ENCODE results near the gene ALG1. TPM values are rescaled to one million over a fixed set of nuclear protein-coding genes. Genes with fewer than 3 reads are reported as not detected.
A peak's percentile ranks its signal among the peaks of the same experiment; 100 is the strongest.
"Not testable (repeated sequence)": the region's sequence is repeated elsewhere in the genome, so short reads cannot be mapped to it uniquely, and the experiment has no call there.

ALG1 gene
- total and polyA plus RNA-seq, 2 donors: 19.0 to 20.1 TPM

DNA sequence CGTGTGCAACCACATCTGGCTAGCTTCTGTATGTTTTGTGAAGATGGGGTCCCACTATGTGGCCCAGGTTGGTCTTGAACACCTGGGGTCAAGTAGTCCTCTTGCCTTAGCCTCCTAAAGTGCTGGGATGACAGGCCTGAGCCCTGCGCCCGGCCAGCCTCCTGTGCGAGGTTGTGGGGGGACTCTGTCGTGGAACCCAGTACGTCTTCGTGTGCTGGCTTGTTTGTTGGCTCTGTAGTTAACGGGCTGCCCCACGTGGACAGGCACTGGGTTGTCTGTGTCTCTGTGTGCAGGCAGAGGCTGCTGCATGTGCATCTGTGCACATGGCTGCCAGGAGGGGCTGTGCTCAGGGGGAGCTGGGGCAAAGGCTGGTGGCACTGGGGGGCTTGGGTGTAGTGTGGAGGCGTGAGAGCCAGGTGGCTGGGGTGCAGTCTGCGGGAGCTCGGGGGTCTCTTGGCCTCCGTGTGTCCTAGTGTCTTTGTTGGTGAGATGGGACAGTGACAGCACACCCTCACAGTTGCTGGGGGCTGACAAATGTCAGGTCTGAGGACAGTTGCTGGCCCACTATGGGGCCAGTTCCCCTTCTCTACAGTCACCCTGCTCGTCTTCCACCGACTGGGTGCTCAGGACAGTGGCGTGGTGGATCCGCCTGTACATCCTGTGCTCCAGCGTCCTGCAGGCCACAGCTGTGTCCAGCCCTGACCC lies 16.6 kb downstream of the ALG1 start:
- H3K27ac ChIP-seq (ENCODE audit: low read depth in 1 of 2, low read length in 1 of 2); H3K4me3 ChIP-seq (ENCODE audit: low read length in 2 of 2); DNase-seq (ENCODE audit: low read depth in 6 of 9, low spot score in 9 of 9); H3K27me3 ChIP-seq (ENCODE audit: control insufficient read depth in 2 of 2, insufficient read depth in 1 of 2, low read length in 1 of 2); H3K36me3 ChIP-seq (ENCODE audit: control insufficient read depth in 2 of 2, insufficient read depth in 2 of 2, low read length in 1 of 2); H3K9me3 ChIP-seq (ENCODE audit: control insufficient read depth in 2 of 2, insufficient read depth in 1 of 2, low read length in 1 of 2): not testable (repeated sequence)
- H3K4me1 ChIP-seq (ENCODE audit: control insufficient read depth in 2 of 2, insufficient read depth in 2 of 2, low read length in 2 of 2): peaks cover 0 to 21% of the 10 kb centered on the region in 2 donors
- WGBS: 96% methylated on average over 18 of the region's 18 CpGs

DNA sequence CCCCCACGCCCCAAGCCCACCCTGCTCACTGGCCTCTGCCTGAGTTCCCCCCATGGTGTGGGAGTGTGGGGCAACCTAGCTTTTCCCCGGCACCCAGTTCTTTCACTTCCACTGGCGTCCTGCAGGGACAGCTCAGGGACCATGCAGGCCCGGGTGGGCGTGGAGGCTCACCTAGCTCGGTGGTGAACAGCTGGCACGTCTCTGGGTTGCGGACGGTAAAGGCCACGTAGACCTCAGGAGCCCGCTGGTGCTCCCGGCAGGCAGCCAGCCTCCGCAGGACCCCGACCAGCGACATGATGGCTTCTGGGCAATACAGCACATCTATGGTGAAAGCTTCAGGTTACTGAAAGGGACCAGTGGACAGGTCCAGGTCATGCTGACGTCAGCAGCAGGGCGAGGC lies 17.3 kb downstream of the ALG1 start:
- H3K4me3 ChIP-seq (ENCODE audit: low read length in 2 of 2); H3K36me3 ChIP-seq (ENCODE audit: control insufficient read depth in 2 of 2, insufficient read depth in 2 of 2, low read length in 1 of 2); DNase-seq (ENCODE audit: low read depth in 6 of 9, low spot score in 9 of 9); H3K9me3 ChIP-seq (ENCODE audit: control insufficient read depth in 2 of 2, insufficient read depth in 1 of 2, low read length in 1 of 2); H3K27me3 ChIP-seq (ENCODE audit: control insufficient read depth in 2 of 2, insufficient read depth in 1 of 2, low read length in 1 of 2); H3K27ac ChIP-seq (ENCODE audit: low read depth in 1 of 2, low read length in 1 of 2): not testable (repeated sequence)
- 93% methylated on average over 17 of the region's 17 CpGs for WGBS
- peaks cover 0 to 21% of the 10 kb centered on the region in 2 donors for H3K4me1 ChIP-seq (ENCODE audit: control insufficient read depth in 2 of 2, insufficient read depth in 2 of 2, low read length in 2 of 2)

DNA sequence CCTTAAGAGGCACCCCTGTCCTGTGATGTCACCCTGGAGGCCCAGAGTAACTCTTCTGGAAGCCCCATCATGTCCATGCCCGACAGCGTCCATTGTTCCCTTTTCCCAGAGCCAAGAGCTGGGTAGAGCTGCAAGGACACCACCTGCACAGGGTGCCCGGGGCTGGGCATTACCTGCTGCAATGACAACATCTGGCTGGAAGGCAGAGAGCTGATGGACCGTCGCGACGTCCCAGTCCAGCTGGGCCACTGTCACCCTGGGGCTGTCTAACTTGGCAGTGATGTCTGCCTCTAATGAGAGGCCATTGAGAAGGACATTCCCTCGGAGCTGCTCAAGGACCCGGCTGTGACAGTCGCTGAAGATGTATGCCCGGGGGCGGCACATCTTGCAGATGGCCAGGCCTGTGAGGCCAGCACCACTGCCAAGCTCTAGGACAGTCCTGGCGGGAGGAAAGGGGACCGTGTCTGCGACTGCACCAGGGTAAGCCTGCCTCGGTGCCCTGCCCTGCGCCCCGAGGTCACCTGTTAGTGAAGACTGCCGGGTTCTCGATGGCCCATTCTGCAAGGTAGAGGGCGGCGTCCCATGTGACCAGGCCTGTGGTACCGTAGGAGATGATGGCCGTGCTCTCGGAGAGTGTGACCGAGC lies 18.4 kb downstream of the ALG1 start:
- H3K4me3 ChIP-seq (ENCODE audit: low read length in 2 of 2); H3K36me3 ChIP-seq (ENCODE audit: control insufficient read depth in 2 of 2, insufficient read depth in 2 of 2, low read length in 1 of 2); H3K27me3 ChIP-seq (ENCODE audit: control insufficient read depth in 2 of 2, insufficient read depth in 1 of 2, low read length in 1 of 2); H3K27ac ChIP-seq (ENCODE audit: low read depth in 1 of 2, low read length in 1 of 2); H3K9me3 ChIP-seq (ENCODE audit: control insufficient read depth in 2 of 2, insufficient read depth in 1 of 2, low read length in 1 of 2); DNase-seq (ENCODE audit: low read depth in 6 of 9, low spot score in 9 of 9): not testable (repeated sequence)
- H3K4me1 ChIP-seq (ENCODE audit: control insufficient read depth in 2 of 2, insufficient read depth in 2 of 2, low read length in 2 of 2): peaks cover 0 to 22% of the 10 kb centered on the region in 2 donors
- WGBS: 97% methylated on average over 26 of the region's 26 CpGs

DNA sequence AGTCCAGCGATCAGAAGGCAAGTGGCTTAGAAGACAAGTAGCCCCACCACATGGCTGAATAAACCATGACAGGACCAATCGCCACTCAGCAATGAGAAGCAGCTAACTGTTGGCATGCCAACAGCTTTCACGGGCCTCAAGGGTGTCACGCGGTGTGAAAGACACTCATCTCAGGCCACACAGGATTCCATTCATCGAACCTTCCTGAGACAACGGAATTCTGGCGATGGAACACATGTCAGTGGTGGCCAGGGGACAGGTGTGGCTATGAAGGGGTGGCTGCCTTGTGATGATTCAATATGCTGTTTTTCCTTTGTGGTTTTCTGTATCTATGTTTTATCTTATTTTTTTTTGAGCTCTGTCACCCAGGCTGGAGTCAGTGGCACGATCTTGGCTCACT lies 18.9 kb downstream of the ALG1 start:
- not testable (repeated sequence) for H3K27ac ChIP-seq (ENCODE audit: low read depth in 1 of 2, low read length in 1 of 2); DNase-seq (ENCODE audit: low read depth in 6 of 9, low spot score in 9 of 9); H3K27me3 ChIP-seq (ENCODE audit: control insufficient read depth in 2 of 2, insufficient read depth in 1 of 2, low read length in 1 of 2); H3K4me3 ChIP-seq (ENCODE audit: low read length in 2 of 2); H3K9me3 ChIP-seq (ENCODE audit: control insufficient read depth in 2 of 2, insufficient read depth in 1 of 2, low read length in 1 of 2); H3K36me3 ChIP-seq (ENCODE audit: control insufficient read depth in 2 of 2, insufficient read depth in 2 of 2, low read length in 1 of 2)
- 90% methylated on average over 9 of the region's 9 CpGs for WGBS
- H3K4me1 ChIP-seq (ENCODE audit: control insufficient read depth in 2 of 2, insufficient read depth in 2 of 2, low read length in 2 of 2): peaks cover 0 to 23% of the 10 kb centered on the region in 2 donors

DNA sequence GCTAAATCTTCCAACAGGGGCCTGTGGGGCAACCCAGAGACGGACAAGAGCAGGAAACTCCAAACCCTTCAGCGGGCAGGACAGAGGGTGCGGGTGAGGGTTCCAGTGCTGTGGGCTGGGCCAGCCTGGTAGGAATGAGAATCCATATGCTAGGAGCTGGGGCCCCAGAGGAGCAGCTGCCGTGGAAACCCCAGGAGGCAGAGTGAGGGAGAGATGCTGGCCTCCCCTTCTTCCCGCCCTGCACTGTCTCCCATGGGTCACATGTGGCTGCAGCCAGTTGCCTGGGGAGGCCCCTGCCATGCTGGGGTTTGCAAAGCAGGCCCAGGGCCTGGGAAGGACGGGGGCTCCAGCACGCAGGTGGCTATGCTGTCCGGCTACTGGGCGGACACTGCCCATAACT lies 21.4 kb downstream of the ALG1 start:
- not testable (repeated sequence) for H3K27ac ChIP-seq (ENCODE audit: low read depth in 1 of 2, low read length in 1 of 2); H3K9me3 ChIP-seq (ENCODE audit: control insufficient read depth in 2 of 2, insufficient read depth in 1 of 2, low read length in 1 of 2); H3K4me3 ChIP-seq (ENCODE audit: low read length in 2 of 2); H3K27me3 ChIP-seq (ENCODE audit: control insufficient read depth in 2 of 2, insufficient read depth in 1 of 2, low read length in 1 of 2); DNase-seq (ENCODE audit: low read depth in 6 of 9, low spot score in 9 of 9); H3K36me3 ChIP-seq (ENCODE audit: control insufficient read depth in 2 of 2, insufficient read depth in 2 of 2, low read length in 1 of 2)
- H3K4me1 ChIP-seq (ENCODE audit: control insufficient read depth in 2 of 2, insufficient read depth in 2 of 2, low read length in 2 of 2): peaks cover 0 to 15% of the 10 kb centered on the region in 2 donors
- 95% methylated on average over 9 of the region's 9 CpGs for WGBS

DNA sequence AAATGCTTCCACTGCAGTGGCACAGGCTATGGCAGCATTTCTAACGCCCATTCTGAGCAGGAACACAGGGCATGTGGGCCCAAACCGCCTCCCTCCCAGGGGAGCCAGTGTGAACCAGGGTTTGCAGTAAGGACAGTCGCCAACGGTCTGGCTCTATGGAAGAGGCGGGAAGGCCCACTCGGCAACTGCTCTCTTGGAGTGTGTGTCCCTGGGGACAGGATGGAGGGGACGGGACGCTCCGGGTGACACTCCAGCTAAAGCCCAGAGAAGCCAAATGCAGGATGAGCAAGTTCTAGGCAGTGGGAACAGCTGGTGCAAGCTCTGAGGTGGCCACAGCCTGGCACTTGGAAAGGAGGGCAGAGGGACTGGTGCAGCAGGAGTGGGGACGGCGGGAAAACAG lies 22.1 kb downstream of the ALG1 start:
- H3K4me1 ChIP-seq (ENCODE audit: control insufficient read depth in 2 of 2, insufficient read depth in 2 of 2, low read length in 2 of 2): peaks cover 0 to 16% of the 10 kb centered on the region in 2 donors
- not testable (repeated sequence) for H3K27ac ChIP-seq (ENCODE audit: low read depth in 1 of 2, low read length in 1 of 2); H3K27me3 ChIP-seq (ENCODE audit: control insufficient read depth in 2 of 2, insufficient read depth in 1 of 2, low read length in 1 of 2); H3K9me3 ChIP-seq (ENCODE audit: control insufficient read depth in 2 of 2, insufficient read depth in 1 of 2, low read length in 1 of 2); H3K4me3 ChIP-seq (ENCODE audit: low read length in 2 of 2); DNase-seq (ENCODE audit: low read depth in 6 of 9, low spot score in 9 of 9); H3K36me3 ChIP-seq (ENCODE audit: control insufficient read depth in 2 of 2, insufficient read depth in 2 of 2, low read length in 1 of 2)
- 96% methylated on average over 10 of the region's 11 CpGs for WGBS

DNA sequence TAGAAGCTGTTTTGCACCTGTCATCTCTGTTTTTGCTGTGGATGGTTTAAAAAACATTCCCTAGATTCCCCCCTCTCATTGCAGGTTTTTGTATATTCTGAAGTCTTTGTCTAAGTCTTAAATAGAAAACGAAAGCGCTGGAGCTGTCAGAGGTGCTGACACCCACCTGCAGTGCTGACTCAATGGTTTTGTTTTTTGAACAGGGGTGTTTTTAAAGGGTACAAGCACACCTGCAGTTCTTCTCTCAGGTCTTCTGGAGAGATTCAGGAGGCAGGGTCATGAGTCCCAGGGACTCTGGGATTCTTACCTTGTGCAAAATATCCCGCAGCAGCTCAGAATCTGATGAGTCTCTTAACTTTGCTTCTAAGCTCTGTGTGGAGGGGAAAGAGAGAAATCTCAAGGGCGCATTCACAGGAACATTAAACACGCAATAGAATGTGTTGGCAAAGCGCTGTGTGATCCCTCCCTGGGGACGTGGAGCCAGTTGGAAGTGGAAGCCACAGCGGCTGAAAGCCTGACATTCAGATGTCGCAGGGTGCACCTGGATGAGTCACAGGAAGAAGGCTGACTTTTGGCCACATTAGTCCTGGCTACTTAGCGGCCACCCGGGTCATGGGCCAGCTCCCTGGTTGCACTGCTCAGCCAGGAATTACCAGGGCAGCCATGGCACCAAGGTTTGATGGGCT lies 23.6 kb downstream of the ALG1 start:
- 74% methylated on average over 11 of the region's 11 CpGs for WGBS
- DNase-seq (ENCODE audit: low read depth in 6 of 9, low spot score in 9 of 9): peak in 2 of 9 donors; percentile 39 to 61

DNA sequence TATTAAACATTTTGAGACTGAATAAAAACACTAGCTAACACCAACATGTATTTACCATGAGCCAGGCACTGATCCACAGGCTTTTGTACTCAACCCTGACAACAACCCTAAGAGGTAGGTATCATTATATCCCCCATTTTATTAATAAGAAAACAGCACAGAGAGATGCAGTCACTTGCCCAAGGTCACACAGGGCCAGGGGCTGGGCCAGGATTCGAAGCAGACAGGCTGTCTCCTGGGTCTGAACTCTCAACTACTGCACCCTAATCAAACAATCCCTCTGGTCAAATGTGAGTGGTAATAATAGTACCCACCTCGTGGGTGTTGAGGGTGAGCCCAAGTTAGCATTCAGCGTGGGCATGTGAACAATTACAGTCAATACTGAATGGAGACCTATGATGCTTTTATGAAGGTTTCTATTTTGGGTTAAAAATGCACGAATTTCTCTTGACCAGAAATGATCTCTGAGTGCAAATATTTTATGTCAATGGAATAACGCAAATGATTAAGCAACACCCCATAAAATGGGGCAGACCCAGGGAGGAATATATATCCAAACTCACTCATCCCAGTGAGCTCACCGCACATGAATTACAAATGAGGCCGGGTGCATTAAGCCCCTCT lies 24.9 kb downstream of the ALG1 start:
- 52% methylated on average over 7 of the region's 7 CpGs for WGBS
- H3K27ac ChIP-seq (ENCODE audit: low read depth in 1 of 2, low read length in 1 of 2); H3K27me3 ChIP-seq (ENCODE audit: control insufficient read depth in 2 of 2, insufficient read depth in 1 of 2, low read length in 1 of 2); H3K4me3 ChIP-seq (ENCODE audit: low read length in 2 of 2); H3K36me3 ChIP-seq (ENCODE audit: control insufficient read depth in 2 of 2, insufficient read depth in 2 of 2, low read length in 1 of 2); H3K9me3 ChIP-seq (ENCODE audit: control insufficient read depth in 2 of 2, insufficient read depth in 1 of 2, low read length in 1 of 2); DNase-seq (ENCODE audit: low read depth in 6 of 9, low spot score in 9 of 9): not testable (repeated sequence)
- H3K4me1 ChIP-seq (ENCODE audit: control insufficient read depth in 2 of 2, insufficient read depth in 2 of 2, low read length in 2 of 2): peaks cover 0 to 18% of the 10 kb centered on the region in 2 donors

More for the DNA sequence above, 23.6 kb downstream of the ALG1 start:
- H3K4me1 ChIP-seq (ENCODE audit: control insufficient read depth in 2 of 2, insufficient read depth in 2 of 2, low read length in 2 of 2): peaks cover 0 to 18% of the 10 kb centered on the region in 2 donors
- not testable (repeated sequence) for H3K4me3 ChIP-seq (ENCODE audit: low read length in 2 of 2); H3K36me3 ChIP-seq (ENCODE audit: control insufficient read depth in 2 of 2, insufficient read depth in 2 of 2, low read length in 1 of 2); H3K9me3 ChIP-seq (ENCODE audit: control insufficient read depth in 2 of 2, insufficient read depth in 1 of 2, low read length in 1 of 2); H3K27me3 ChIP-seq (ENCODE audit: control insufficient read depth in 2 of 2, insufficient read depth in 1 of 2, low read length in 1 of 2)
- peak overlapping the region in 1 of 2 donors; percentile 62 for H3K27ac ChIP-seq (ENCODE audit: low read depth in 1 of 2, low read length in 1 of 2)

DNA sequence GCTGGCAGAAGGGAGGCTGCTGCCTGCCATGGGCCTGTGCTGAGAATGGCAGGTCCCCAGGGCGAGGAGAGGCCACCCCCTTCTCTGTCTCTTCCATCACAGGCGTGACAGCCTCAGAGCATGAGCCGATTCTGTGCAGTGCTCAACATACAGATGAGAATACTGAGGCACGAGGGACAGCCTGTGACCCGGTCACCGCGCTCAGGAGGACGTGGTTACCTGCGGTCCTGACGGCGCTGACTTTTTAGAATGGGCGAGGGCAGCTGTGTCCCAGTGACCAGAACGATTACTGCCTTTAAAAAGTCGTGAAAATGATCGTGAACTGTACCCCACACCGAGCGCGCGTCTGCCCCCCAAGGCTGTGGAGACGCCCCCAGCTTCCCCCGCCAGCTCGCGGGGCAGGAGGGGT lies 25.4 kb downstream of the ALG1 start:
- Histone ChIP-seq H3K4me3 (ENCODE audit: low read length in 2 of 2) (peak overlapping the region; percentile 49 to 57), H3K4me1 (ENCODE audit: control insufficient read depth in 2 of 2, insufficient read depth in 2 of 2, low read length in 2 of 2) (peaks cover 0 to 15% of the 10 kb centered on the region in 2 donors), H3K27ac (ENCODE audit: low read depth in 1 of 2, low read length in 1 of 2) (peak overlapping the region in 1 of 2 donors; percentile 43)
- H3K9me3 ChIP-seq (ENCODE audit: control insufficient read depth in 2 of 2, insufficient read depth in 1 of 2, low read length in 1 of 2); H3K27me3 ChIP-seq (ENCODE audit: control insufficient read depth in 2 of 2, insufficient read depth in 1 of 2, low read length in 1 of 2); H3K36me3 ChIP-seq (ENCODE audit: control insufficient read depth in 2 of 2, insufficient read depth in 2 of 2, low read length in 1 of 2): not testable (repeated sequence)
- 2% methylated on average over 23 of the region's 23 CpGs for WGBS
- peak in 3 of 9 donors; percentile 26 to 56 (median 37) for DNase-seq (ENCODE audit: low read depth in 6 of 9, low spot score in 9 of 9)

Data from thymus (tissue), 11 donors.